CD4-positive, alpha-beta T cell treated with Interleukin-10 for 1 hour (primary cell): ENCODE results near the gene HOXC9.

ENCODE experiments used
- DNase-seq: peaks from one replicate; pipeline ENCODE4 v3.0.0-alpha.2; 2020

The HOXC9 gene

GRCh38 chr12:54000116-54001114 is at the start of gene HOXC9:
Gene HOXC9, plus strand, starts transcription at chr12:54000161. Its CDS starts 28 bp downstream, at chr12:54000189.
- DNase-seq, result no peak

- DNase-seq, result no peak
Observed at GRCh38 chr12:53950437-53950773, 49.6 kb upstream of the HOXC9 start.

- no peak for DNase-seq
Observed at GRCh38 chr12:53950789-53951576, 49.0 kb upstream of the HOXC9 start.

- no peak for DNase-seq
Observed at GRCh38 chr12:53951577-53952334, 48.2 kb upstream of the HOXC9 start.

GRCh38 chr12:53952335-53952694 is 47.6 kb upstream of the HOXC9 start:
- no peak for DNase-seq

GRCh38 chr12:53952871-53953734 is 46.9 kb upstream of the HOXC9 start:
- no peak for DNase-seq

GRCh38 chr12:53953831-53954693 is 45.9 kb upstream of the HOXC9 start:
- DNase-seq, result no peak

GRCh38 chr12:53954694-53955035 is 45.3 kb upstream of the HOXC9 start, which contains the start of gene HOXC12:
Gene HOXC12, plus strand, starts transcription at chr12:53954903. Its CDS starts 27 bp downstream, at chr12:53954930.
- no peak for DNase-seq

- DNase-seq, result no peak
Observed at GRCh38 chr12:53955036-53955775, 44.8 kb upstream of the HOXC9 start.

GRCh38 chr12:53955776-53956250 is 44.1 kb upstream of the HOXC9 start:
- DNase-seq, result no peak

GRCh38 chr12:53956251-53956887 is 43.6 kb upstream of the HOXC9 start:
- no peak for DNase-seq

DNA sequence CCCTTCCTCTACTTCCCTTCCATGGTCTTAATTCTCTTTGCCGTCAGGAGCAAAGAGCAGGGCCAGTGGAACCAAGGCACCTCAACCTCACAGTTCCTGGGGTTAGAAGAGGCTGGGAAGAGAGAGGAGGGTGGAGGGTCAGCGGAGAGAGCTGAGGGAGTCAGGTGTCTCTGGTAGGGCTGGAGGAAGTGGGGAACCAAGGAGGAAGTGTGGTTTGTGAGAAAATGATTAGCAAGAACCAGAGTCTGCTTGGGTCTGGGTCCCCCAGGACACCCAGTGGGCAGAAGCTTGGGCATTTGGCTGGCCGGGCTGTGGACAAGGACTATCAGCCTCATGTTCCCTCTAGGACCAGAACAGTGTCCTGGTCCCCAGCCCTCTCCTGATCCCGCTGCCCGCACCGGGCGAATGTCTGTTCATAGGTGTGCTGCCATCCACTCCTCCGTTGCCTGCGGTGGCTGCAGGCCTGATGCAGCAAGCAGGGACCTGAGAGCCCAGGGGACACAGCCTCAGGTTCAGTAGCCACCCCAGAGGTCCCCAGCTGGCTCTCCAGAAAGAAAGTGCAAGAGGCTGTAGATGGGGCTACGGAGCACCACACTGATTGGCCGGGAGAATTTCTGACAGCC is 42.9 kb upstream of the HOXC9 start:
- DNase-seq, result no peak

DNA sequence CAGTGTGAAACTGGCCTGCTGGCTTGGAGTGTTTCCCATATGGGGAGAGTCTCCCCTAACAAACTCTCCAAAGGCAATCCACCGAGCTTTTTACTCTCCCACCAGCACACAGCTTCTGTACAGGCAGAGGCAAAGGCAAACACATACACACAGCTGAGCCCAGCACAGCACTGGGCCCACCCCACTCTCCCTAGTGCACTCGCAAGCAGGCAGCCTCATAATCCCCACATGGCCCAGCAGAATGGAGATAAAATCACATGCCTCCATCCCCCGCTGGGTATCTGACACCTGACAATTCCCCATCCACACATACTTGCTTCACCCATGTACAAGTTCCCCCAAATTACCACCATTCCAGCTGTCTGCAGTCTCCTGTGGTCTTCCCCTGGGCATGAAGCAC is 41.8 kb upstream of the HOXC9 start:
- no peak for DNase-seq

DNA sequence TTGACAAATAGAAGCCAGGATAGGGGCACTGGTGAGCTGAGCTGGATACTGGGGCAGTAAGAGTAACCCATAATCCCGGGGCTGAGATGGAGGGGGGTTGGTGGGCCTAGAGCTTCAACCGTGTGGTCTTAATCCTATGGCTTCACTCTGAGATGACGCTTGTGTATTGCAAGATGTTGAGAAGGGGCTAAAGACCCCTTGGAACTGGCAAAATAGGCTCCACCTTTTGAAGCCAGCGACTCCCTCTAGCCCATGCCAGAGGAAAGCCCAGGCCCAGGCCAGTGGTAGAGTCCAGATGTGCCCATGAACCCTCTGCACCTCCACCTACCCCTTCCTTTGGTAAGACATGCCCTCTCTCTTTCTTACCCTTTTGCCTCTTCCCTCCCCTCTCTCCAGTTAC is 40.6 kb upstream of the HOXC9 start:
- no peak for DNase-seq

DNA sequence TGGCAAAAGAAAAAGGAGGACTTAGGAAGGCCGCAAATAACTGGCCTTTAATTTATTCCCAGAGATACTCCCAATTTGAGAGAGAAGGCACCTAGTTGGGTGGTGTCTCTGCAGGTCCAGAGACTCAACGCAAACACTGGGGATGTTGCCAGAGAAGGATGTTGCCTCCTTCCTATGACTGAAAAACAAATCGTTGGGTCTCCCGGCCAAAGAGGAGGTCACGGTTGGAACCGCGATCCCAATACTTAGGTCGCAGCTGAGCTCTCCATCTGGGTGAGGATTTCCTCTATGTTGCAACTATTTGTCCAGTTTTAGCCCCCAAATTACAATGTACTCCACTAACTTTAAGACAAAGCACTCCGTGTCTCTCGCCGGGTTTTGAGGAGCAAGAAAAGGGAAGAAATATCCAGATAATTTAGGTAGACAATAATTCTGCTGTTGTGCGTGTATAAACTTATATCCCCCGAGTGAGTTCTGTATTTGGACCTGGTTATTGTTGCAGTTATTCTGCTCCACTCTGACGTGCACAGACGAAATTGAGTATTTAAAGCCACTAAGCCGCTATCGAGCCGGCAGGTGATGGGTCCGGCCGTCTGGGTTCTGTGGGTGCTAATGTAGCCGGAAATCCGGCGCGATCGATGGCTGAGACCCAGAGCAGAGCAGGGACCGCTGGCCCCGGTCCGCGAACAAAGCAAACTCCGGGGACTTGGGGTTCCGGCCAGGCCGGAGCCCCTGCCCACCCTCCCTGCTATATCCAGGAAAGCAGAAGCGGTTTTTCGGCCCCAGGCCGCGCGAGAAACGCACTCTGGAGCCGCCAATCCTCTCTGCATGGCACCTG is 39.6 kb upstream of the HOXC9 start:
- DNase-seq, result no peak

GRCh38 chr12:53961025-53961761 is 38.8 kb upstream of the HOXC9 start:
- no peak for DNase-seq

DNA sequence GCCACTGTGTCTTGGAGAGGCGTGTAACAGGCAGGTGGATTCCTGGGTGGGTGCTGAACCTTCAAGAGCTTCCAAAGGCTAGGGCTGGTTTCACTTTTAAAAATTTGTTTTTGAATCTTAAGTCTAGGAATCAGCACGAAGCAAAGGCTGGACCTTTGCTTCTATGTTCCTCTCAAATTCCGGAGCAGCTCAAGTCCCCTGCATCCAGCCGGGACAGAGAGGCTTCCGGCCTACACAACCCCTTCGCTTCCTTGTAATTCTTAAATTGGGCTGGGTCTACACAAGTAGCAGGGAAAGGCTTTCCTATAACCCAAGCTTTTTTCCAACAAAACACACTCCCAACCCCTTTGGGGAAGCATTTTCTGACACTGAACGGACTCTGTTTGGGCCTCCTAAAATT is 37.0 kb upstream of the HOXC9 start:
- DNase-seq, result no peak
